Measurements from ENCODE around the gene SEMA3D.

Gene SEMA3D

DNA sequence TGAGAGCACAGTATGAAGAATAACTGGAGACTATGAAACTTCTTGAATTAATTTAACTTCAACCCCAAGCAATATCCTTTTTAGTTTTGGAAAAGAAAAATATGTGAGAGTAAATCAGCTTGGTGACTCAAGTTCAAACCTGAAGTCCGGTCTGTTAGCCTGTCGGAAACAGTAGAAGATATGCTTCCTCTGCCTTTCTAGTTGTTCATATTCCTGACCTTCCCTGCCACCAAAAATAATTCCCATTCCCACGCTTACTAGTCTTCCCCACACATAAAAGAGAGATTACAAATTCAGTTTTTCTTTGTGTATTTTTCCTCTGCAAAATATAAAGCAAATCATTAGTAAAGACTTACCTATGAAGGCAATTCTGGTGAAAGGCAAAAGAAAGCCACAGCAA, 3.6 kb downstream of the SEMA3D start:
- DNase-seq = no peak

DNA sequence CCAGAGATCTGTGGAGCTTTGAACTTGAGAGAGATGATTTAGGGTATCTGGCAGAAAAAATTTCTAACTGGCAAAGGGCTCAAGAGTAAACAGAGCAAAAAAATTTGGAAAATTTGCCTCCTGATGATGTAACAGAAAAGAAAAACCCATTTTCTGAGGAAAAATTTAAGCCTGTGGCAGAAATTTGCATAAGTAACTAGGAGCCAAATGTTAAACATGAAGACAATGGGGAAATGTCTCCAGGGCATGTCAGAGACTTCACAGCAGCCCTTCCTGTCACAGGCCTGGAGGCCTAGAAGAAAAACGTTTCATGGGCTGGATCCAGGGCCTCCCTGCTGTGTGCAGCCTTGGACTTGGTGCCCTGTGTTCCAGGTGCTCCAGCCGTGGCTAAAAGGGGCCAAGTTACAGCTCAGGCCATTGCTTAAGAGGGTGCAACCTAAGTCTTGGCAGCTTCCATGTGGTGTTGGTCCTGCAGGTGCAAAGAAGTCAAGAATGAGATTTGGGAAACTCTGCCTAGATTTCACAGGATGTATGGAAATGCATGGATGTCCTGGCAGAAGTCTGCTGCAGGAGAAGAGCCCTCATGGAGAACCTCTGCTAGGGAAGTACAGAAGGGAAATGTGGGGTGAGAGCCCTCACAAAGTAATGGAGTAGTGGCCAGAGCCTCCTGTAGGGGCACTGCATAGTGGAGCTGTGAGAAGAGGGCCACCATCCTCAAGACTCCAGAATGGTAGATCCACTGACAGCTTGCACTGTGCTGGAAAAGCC, 8.1 kb downstream of the SEMA3D start:
- DNase-seq = no peak

DNA sequence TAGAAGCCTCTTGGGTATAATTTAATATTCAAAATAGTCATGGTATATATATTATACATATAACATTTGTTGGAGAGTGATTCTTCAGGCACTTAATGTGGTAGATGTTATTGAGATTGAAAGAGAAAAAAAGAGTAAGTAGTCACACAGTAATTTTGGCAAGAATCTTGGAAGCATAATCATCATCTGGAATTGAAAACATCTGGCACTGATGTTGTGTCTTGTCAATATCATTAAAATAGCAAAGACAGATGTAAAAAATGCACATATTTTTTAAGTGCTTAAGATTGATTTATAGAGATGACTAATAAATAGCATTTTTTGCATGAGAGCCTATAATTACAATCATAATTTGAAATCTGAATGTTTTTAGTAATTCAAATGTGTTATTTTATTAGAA, 9.5 kb downstream of the SEMA3D start:
- DNase-seq = no peak

DNA sequence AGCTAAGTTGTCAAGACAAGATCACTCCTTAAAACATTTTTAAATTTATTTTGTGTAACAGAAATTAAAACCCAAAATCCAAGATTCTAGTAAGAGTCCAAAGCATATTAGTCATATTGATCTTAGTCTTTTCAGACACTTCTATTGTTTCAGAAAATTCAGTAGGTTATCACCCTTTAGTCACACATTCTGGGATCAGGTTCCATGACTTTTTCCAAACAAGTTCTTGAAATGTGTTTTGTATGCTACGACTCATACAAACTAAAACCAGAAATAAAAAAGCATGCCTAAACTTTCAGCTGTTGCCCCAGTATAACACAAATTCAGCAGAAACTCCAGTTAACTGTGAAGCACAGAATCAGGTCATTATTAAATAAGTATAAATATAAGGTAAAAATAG, 10.7 kb downstream of the SEMA3D start:
- no peak for DNase-seq

DNA sequence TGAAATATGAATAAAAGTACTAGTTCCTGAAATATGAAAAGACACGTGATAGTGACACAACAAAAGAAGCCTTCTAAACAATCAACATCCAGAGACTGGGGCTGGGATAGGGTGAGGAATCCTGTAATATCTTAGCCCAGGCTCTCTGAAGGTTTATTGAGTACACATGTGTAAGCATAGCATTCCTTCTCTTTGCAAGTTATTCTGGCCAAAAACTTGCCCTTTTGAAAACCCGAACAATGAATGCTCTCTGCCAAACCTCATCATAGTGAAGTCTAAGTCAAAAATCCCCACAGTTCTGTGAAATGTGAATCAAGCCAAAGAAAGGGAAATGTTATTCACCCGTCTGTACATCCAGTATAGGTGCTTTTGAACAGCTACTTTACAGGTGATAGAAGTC, 11.6 kb downstream of the SEMA3D start:
- no peak for DNase-seq

DNA sequence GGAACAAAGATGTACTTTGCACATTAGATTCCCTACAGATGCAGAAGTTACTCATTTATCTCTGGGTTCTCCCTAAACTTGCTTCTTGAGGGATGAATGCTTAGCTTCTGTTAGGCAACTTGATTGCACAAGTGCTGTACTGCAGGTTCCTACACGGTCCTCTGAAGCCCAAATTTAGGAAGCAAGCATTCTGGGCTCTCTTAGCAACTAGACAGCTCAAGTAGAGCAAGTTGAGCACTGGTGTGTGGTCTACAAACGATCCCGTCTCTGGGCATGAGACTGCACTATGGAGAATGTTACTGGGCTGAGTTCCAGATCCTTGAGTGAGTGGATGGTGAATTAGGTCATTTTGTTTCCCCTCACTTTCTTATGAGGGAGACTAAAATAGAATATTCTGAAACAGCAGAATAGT, 14.3 kb downstream of the SEMA3D start:
- no peak for DNase-seq

DNA sequence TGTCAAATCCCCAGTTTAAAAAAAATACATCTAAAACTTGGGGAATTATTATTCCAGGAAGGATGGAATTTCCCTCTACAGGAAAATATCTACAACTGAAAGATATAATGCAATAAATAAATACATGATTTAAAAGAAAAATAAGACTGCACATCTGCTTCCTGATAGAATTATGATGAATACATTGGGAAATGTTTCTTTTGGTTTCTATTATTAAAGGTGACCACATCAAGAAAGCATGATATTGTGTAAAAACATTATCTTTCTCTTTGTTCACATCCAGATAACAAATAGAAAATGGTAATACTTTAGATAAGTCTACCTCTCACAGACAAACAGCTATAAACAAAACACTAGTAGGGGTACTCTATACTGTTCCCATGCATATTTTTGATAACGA, 19.2 kb downstream of the SEMA3D start:
- no peak for DNase-seq

DNA sequence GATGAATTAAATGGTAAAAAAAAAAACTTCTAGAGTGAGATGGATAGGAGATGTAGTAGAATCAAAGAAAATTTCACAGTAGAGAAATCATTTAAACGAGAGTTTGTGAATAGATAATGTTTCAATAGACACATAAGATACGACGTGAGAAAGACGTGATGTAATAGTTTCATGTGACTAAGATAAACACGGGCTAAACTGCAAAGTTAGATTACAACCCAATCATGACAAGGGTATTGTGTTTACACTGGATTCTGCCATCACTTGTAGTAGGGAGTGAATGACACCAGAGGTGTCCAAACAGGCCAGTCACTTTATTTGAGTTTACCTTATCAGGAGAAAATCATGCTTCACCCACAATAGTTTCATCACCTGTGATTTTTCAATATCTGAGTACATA, 21.6 kb downstream of the SEMA3D start:
- no peak for DNase-seq

DNA sequence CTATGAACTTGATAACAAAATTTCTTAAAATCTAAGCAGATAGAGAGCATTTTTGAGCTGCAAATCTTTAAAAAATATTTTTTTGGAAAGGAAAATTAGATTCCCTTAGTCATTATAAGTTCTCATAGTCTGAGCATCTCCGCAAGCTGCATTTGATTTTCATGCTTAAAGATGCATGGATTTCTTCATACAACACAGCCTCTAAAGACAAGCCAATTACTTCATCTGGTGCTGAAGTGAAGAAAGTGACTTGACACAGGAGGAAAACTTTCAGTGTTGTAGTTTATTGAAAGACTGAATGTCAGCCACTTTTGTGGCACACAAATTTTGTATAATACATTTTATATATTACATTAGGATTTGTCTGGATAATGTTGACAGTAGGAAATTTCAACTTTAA, 22.5 kb downstream of the SEMA3D start:
- DNase-seq = no peak

DNA sequence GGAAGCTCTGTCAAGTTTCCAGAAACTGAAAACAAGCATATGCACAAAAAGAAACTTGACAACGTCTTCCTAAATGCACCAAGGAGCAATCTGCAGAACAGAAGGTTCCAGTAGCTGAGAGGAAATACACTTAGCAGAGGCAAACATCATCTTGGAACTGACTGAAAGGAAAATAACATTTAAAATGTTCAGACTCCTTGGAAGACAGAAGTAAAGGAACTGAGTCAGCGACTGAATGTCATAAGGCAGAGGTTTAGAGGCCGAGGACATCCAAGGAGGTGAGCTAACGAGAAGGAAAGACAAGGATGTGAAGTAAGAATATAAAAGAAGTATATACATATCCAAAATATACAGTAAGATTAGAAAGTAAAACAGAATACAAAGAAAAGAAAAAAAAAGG, 24.1 kb downstream of the SEMA3D start:
- no peak for DNase-seq

DNA sequence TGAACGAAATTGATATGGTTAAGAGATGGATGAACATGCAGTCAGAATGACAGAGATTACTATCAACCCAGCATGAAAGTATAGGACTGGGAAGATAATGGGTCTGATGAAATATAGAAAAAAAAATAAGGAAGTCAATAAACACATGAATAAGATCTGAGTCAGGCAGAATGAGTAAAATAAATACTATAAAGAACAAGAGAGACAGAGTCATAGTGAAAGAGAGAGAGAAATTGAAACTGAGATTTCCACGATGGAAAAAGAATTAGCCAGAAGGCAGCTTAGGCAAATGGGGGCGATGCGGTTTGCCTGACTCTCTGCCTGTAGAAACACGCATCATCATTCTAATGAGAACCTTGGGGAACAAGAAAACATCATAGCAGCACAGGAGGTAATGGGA, 26.6 kb downstream of the SEMA3D start:
- no peak for DNase-seq

DNA sequence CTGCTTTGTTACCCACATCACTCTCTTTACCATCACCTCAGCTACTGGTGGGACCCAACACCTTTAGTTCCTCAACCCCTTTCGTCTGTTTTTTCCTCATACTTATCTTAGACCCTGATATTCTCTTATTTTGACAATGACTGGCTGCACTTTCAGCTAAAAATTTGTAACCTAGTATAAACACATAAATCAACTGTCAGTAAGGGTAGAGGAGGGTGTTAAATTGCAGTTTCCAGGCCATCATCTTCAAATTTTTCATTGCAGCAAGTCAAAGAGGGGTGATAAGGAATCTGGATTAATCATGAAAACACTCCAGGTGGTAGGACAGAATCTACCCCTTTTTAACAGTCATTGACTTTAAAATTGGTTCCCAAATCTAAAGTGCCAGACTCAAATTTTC, 27.9 kb downstream of the SEMA3D start:
- no peak for DNase-seq

DNA sequence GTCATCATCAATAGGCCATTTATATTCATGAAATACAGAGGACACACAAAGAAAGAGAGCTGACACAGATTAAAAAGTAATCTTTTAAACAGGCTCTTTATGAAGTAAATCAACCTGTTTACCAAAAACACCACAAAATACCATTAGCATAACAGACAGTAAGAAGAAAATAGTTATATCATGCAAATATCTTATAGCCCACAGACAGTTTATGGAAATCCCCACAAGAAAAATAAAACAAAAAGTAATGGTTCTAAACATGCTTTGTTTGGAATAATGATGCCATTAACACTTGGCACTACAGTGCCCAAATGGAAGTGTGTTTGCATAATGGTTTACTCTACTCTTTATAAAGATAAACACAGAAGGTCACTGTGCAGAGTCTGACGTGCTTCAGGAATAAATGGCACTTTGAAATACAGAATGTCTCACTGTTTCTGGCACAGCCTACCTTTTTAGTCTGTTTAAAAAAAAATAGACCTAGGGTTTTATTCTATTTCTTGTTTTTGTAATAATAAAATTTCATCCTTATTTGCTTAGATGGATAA, 30.1 kb downstream of the SEMA3D start:
- DNase-seq = peak; percentile 91

DNA sequence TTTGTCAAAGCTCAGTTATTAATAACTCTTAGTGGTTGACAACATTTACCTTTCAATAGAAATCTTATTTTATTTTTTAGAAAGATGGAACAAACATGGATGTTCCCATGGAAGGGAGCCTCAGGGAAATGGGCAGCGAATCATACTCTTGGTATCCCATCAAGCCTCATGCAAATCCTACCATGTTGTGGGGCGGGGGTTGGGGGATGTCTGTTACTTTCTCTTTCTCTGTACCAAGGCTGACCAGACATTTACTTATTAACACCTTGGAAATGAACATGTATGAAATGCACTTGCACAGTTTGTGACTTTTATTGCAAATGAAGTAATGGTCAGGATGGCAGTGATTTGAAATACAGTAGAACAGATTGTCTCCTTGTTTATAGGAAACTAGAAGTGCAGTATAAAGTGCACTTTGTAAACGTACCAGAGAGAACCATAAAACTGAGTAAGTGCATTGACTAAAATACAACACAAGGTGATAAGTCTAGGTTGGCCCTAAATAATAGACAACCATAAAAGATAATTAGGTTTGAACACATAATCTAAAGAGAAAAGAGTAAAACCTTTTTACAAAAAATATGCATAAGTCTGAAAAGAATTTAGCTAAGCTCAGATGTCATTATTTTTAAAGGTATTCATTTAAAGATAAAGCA, 32.4 kb downstream of the SEMA3D start:
- no peak for DNase-seq

DNA sequence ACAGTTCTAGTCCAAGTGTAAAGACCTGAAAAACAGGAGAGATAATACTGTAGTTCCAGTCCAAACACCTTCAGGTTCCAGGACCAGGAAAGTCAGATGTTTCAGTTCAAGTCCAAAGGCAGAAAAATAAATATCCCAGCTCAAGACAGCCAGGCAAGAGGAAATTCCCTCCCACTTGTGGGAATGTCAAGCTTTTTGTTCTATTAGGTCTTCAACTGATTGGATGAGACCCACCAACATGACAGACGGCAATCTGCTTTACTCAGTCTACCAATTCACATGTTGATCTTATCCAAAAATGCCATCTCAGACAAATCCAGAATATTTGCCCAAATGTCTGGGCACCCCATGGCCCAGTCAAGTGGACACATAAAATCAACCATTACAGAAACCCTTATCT, 33.1 kb downstream of the SEMA3D start:
- no peak for DNase-seq

DNA sequence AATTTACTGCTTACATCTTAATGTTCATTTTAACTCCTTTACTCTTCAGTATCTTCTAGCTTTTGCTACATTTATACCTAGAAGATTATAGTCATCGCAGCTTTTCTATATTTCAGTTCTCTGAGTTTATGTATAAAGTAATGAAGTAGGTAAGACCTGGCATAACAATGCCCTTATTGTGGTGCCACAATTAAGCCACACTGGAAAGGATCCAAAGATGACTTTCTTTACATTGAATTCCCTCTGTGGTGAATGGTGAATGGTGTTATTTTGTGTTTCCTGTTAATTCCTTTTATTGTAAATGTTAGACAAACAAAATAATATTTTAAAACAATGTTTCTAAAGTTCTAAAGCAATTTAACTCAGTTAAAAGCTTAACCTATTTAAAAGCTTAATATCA, 36.2 kb downstream of the SEMA3D start:
- DNase-seq = no peak

DNA sequence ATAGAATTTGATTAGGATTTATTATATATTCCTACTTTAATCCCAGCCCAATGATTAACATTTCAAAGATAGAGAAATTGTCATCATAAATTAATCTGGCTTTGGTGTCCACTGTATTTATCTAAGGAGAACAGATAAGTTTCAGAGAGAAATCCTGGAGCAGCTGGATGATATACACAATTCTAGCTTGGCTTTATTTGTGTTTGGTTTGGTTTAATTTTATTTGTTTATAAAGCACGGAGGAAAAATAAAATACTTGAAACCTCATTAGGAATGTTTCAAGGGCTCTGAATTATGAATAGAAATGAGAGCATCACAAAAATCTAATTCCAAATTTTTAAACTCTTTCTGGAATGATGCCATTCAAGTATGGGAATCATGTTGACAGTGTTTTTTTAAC, 42.1 kb downstream of the SEMA3D start:
- no peak for DNase-seq

DNA sequence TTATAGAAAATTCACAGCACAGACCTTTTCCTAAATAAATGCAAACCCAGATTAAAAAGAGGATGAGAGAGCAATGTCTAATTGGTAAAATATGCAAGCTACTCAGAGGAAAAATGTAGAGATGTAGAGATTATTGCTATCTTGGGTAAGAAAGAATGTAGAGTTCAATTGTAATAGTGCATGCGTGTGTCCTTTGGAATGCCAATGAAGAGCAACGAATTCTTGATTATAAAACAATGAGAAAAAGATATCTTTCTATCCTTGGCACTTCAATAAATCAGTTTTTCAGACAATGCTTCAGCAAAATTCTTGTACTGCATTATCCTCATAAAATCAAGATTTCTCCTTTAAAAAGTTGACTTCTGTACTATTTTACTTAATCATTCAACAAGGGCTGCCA, 50.9 kb downstream of the SEMA3D start:
- no peak for DNase-seq

DNA sequence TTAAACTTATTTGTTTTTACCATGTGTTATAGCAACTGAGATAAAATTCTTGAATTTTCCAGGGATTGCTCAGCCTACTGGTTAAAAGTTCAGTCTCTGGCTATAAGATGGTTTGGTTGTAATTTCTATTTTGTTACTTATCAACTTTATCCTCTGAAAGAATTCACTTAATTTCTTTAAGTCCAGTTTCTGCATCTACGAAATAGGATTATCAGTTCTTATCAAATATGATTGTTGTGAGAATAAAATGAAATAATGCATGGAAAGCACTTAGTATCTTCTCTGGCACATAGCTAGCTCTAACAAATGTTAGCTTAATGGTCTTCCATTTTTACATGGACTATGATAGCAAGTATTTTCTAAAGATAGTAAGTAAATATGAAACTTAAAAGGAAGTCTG, 53.3 kb downstream of the SEMA3D start:
- no peak for DNase-seq

DNA sequence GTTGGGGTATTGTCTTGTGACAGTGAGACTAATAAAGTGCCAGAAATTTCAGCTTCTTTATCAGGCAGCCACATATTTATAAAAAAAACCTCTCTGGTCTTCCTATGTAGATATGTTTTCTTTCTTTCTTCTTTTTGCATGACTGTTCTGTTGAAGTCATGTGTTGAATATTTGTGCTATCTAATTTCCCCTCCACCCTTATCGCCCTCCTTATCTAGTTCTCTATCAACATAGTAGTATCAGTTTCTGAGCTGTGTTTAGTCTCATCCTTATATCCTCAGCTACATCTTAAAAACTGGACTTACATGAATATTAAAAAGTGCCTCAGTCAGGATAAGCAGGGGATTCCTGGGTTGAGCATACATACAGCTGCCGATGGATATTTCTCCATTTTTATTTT, 53.9 kb downstream of the SEMA3D start:
- no peak for DNase-seq

DNA sequence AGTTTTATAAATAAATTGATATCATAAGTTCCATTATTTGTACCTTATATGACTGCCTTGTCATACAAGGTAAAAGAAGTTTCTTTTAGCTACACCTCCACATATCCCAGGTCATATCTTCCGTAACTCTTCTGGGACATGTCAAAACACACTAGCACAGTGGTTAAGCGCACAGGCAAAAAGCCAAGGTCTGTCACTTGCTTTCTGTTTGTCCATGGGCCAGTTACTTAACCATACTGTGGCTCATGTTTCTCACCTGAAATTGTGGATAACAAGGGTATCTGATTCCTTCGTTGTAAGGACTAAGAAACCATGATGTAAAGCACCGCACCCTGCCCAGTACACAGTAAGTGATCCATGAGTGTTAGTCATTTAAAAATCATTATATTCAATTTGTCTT, 56.2 kb downstream of the SEMA3D start:
- DNase-seq = no peak

DNA sequence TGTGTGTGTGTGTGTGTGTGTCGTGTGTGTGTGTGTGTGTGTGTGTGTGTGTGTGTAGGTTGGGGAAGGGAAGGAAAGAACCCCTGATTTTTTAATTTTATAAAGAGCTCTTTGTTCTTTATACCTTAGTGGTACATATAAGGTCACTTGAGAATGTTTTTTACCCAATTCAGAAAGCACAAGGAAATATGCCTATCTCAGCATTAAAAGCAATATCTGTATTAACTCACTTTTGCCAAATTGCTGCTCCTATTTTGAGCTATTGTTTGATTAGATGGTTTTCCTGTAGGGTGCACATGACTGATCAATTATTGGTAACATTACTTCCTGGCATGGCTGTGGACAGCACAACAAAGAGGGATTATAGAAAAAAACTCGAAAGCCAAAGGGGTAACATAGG, 60.5 kb downstream of the SEMA3D start:
- DNase-seq = no peak

DNA sequence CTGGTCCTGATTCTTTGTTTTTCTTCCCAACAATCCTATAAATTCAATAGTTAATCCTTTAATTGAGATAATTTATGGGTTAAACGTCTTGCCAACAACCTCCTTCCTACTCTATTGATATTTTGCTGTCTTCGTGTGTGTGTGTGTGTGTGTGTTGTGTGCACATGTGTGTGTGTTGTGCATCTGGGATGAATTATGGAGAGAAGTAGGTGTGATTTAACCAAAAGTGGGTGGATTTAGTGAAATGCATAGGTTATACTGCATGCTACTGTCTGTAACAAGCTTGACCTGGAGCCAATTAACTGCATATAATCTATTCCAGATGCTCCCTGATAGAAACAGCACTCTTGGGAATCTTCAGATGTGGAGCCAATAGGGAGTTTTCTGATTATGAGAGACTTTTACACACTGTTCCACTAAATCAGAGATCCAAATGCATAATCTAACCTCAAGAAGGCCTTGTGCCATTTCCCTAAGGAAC, 61.2 kb downstream of the SEMA3D start:
- DNase-seq = no peak

DNA sequence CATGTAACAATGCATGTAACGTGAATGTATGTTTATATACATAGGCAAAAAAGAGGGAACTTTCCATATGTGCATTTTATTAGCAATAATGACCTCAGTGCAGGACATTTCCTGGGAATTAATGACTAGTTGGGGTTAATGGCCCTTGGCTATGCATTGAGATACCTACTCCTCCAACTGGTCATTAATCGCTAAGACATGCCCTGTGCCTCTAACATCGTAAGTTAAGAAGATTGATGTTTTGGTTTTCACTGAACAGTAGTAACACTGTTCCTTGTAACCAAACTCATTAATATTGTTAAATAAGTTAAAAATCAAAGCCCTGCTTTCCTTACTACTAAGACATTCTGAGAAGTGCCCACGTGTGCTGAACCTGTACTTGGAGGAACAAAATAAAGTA, 61.7 kb downstream of the SEMA3D start:
- DNase-seq = no peak

DNA sequence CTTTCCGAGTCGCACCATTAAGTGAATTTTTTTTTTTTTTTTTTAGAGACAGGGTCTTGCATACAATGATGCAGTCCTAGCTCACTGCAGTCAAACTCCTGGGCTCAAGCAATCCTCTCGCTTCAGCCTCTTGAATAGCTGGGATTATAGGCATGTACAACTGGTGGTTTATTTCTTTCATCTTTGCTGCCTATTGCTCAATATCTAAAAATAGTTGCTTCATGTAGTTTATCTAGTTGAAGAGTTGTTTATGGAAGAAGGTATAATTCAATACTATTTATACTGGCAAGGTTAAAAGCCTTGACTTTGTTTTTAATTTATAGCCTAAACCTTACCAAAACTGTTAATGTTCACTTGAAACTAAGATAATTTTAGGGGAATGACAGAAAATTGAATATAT, 66.9 kb downstream of the SEMA3D start:
- DNase-seq = no peak

All from NCI-H2081 treated with DMSO at 0.1 percent for 48 hours (cell line).